SK-N-SH treated with all-trans-retinoic acid at 6 μM for 48 hours (cell line): ENCODE results near the gene MLPH.

ENCODE experiments used
- ARNTL ChIP-seq: fragments of 450-650 bp; formaldehyde crosslinking; IDR thresholded peaks from 2 replicates; pipeline ENCODE4 v1.5.0; 2020; ENCODE audit warnings: low read depth, mild to moderate bottlenecking, moderate library complexity, borderline replicate concordance
- ESRRG ChIP-seq: fragments of 250-450 bp; sonication (Bioruptor Pico); IDR thresholded peaks from 2 replicates; pipeline ENCODE4 v1.6.1; 2021; ENCODE audit warnings: mild to moderate bottlenecking
- RARB ChIP-seq: fragments of 250-450 bp; sonication (Bioruptor Pico); IDR thresholded peaks from 2 replicates; pipeline ENCODE4 v1.8.0; 2021; ENCODE audit warnings: mild to moderate bottlenecking, moderate library complexity
- SNAI2 ChIP-seq: fragments of 250-450 bp; sonication (Bioruptor Pico); IDR thresholded peaks from 2 replicates; pipeline ENCODE4 v1.5.0; 2020; ENCODE audit warnings: mild to moderate bottlenecking, moderate library complexity
- TCF4 ChIP-seq: fragments of 250-450 bp; sonication (Bioruptor Pico); IDR thresholded peaks from 2 replicates; pipeline ENCODE4 v1.8.0; 2021; ENCODE audit warnings: mild to moderate bottlenecking, moderate library complexity, borderline replicate concordance
- TOX ChIP-seq: fragments of 250-450 bp; sonication (Bioruptor Pico); IDR thresholded peaks from 2 replicates; pipeline ENCODE4 v1.8.0; 2021; ENCODE audit warnings: mild to moderate bottlenecking, moderate library complexity, borderline replicate concordance
- ZFP3 ChIP-seq: fragments of 250-450 bp; sonication (Bioruptor Pico); IDR thresholded peaks from 2 replicates; pipeline ENCODE4 v1.5.0; 2020; ENCODE audit warnings: mild to moderate bottlenecking, moderate library complexity
- ZNF8 ChIP-seq: fragments of 450-650 bp; formaldehyde crosslinking; IDR thresholded peaks from 2 replicates; pipeline ENCODE4 v1.5.0; 2020; ENCODE audit warnings: mild to moderate bottlenecking, moderate library complexity
- TF ChIP-seq, protein P1 (sequence below): fragments of 250-450 bp; sonication (Bioruptor Pico); IDR thresholded peaks from 2 replicates; pipeline ENCODE4 v1.8.0; 2020; ENCODE audit warnings: mild to moderate bottlenecking, moderate library complexity, borderline replicate concordance
- TF ChIP-seq, protein P2 (sequence below): fragments of 250-450 bp; sonication (Bioruptor Pico); IDR thresholded peaks from 2 replicates; pipeline ENCODE4 v1.8.0; 2021; ENCODE audit warnings: low read depth, mild to moderate bottlenecking, moderate library complexity, borderline replicate concordance

GRCh38 chr2:237517163-237517562 is 30.1 kb downstream of the MLPH start:
- TF ChIP-seq, protein P1, sequence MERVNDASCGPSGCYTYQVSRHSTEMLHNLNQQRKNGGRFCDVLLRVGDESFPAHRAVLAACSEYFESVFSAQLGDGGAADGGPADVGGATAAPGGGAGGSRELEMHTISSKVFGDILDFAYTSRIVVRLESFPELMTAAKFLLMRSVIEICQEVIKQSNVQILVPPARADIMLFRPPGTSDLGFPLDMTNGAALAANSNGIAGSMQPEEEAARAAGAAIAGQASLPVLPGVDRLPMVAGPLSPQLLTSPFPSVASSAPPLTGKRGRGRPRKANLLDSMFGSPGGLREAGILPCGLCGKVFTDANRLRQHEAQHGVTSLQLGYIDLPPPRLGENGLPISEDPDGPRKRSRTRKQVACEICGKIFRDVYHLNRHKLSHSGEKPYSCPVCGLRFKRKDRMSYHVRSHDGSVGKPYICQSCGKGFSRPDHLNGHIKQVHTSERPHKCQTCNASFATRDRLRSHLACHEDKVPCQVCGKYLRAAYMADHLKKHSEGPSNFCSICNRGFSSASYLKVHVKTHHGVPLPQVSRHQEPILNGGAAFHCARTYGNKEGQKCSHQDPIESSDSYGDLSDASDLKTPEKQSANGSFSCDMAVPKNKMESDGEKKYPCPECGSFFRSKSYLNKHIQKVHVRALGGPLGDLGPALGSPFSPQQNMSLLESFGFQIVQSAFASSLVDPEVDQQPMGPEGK, result no peak
- TF ChIP-seq ZNF8 (CRISPR knock-in tag), result no peak
- no peak for TF ChIP-seq TCF4 (CRISPR knock-in tag)
- no peak for TF ChIP-seq ARNTL (CRISPR knock-in tag)
- TF ChIP-seq SNAI2 (CRISPR knock-in tag), result no peak
- no peak for TF ChIP-seq ZFP3 (CRISPR knock-in tag)
- TF ChIP-seq, protein P2, sequence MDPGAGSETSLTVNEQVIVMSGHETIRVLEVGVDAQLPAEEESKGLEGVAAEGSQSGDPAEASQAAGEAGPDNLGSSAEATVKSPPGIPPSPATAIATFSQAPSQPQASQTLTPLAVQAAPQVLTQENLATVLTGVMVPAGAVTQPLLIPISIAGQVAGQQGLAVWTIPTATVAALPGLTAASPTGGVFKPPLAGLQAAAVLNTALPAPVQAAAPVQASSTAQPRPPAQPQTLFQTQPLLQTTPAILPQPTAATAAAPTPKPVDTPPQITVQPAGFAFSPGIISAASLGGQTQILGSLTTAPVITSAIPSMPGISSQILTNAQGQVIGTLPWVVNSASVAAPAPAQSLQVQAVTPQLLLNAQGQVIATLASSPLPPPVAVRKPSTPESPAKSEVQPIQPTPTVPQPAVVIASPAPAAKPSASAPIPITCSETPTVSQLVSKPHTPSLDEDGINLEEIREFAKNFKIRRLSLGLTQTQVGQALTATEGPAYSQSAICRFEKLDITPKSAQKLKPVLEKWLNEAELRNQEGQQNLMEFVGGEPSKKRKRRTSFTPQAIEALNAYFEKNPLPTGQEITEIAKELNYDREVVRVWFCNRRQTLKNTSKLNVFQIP (CRISPR knock-in tag), result no peak
- no peak for TF ChIP-seq RARB (CRISPR knock-in tag)
- TF ChIP-seq ESRRG (CRISPR knock-in tag), result no peak
- TF ChIP-seq TOX (CRISPR knock-in tag), result no peak
